ENCODE data around the gene CPEB2. TPM values are rescaled to one million over a fixed set of nuclear protein-coding genes. Genes with fewer than 3 reads are reported as not detected.

The CPEB2 gene
- total RNA-seq, 4 donors from 2014 or later: 16.2 to 33.4 (median 23.9) TPM

DNA sequence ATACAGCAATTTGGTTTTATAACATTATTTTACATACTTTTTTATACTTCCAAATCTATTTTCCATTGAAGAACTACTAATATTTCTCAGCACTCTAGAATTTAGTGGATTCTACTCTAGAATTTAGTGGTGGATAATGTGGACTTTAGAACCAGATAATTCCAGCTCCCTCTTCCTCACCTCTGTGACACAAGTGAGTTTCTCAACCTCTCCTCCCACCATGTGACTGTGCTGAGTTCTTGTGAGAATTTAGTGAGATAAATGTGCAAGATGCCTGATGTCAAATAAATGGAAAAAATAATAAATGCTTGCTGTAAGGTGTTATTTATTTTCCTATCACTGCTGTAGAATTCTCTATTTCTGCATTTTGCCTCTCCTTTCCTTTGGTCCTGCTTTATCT lies 107.3 kb downstream of the CPEB2 start:
- H3K36me3 ChIP-seq: no peaks in the 10 kb centered on the region
- H3K4me3 ChIP-seq: no peak overlapping the region
- H3K9me3 ChIP-seq: no peaks in the 10 kb centered on the region
- H3K27ac ChIP-seq: no peak overlapping the region
- no peaks in the 10 kb centered on the region for H3K4me1 ChIP-seq
- no peaks in the 10 kb centered on the region for H3K27me3 ChIP-seq
- no peak for TF ChIP-seq POLR2A (IDR thresholded peaks at IDR 0.05)
- no peak for TF ChIP-seq EP300 (IDR thresholded peaks at IDR 0.05)
- TF ChIP-seq, protein P1, sequence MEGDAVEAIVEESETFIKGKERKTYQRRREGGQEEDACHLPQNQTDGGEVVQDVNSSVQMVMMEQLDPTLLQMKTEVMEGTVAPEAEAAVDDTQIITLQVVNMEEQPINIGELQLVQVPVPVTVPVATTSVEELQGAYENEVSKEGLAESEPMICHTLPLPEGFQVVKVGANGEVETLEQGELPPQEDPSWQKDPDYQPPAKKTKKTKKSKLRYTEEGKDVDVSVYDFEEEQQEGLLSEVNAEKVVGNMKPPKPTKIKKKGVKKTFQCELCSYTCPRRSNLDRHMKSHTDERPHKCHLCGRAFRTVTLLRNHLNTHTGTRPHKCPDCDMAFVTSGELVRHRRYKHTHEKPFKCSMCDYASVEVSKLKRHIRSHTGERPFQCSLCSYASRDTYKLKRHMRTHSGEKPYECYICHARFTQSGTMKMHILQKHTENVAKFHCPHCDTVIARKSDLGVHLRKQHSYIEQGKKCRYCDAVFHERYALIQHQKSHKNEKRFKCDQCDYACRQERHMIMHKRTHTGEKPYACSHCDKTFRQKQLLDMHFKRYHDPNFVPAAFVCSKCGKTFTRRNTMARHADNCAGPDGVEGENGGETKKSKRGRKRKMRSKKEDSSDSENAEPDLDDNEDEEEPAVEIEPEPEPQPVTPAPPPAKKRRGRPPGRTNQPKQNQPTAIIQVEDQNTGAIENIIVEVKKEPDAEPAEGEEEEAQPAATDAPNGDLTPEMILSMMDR (IDR thresholded peaks at IDR 0.05): no peak
- DNase-seq (ENCODE audit: low spot score in 2 of 2): no peak

DNA sequence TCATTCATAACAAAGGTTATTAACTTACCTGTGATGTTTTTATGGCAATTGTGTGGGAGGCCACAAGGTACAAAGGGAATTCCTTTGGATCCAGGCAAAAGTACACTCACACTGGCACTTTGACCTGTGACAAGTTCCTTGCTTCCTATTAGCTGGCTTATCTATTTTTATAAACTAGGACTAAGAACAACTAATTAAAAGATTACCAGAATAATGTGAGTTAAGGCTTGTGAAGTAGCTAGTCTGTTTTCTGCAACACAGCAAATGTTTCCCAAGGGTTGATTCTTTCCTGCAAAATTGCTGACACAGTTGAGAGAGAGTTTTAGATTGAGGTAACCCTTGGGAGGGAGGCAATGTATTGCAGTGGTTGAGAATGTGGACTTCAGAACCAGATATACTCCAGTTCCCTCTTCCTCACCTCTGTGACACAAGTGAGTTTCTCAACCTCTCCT lies 107.9 kb downstream of the CPEB2 start:
- DNase-seq (ENCODE audit: low spot score in 2 of 2): no peak
- no peaks in the 10 kb centered on the region for H3K4me1 ChIP-seq
- H3K4me3 ChIP-seq: no peak overlapping the region
- no peaks in the 10 kb centered on the region for H3K27me3 ChIP-seq
- TF ChIP-seq POLR2A (IDR thresholded peaks at IDR 0.05) (no peak), EP300 (IDR thresholded peaks at IDR 0.05) (no peak)
- TF ChIP-seq, protein P1 (IDR thresholded peaks at IDR 0.05): no peak
- no peaks in the 10 kb centered on the region for H3K36me3 ChIP-seq
- no peak overlapping the region for H3K27ac ChIP-seq
- no peaks in the 10 kb centered on the region for H3K9me3 ChIP-seq

DNA sequence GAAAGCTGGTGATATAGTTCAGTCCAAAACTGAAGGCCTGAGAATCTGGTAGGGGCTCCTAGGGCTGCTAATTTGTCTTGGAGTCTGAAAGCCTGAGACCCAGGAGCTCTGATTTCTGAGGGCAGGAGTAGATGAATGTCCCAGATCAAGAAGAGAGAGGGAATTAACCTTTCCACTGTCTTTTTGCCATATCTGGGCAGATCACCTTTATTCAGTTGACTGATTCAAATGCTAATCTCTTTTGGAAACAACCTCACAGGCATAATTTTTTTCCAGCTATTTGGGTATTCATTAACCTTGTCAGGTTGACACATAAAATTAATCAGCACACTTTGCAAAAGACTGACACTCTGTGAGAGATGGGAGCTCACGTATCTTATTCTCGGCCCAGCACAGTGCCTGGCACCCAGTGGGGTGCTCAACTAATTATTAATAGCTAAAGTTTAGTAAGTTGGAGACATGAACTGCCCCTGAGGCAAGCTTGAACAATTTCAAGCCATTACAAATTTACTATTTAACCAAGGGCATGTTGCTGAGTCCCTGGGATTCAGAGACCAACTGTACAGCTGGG lies 114.3 kb downstream of the CPEB2 start:
- Histone ChIP-seq H3K4me1 (no peaks in the 10 kb centered on the region), H3K27me3 (no peaks in the 10 kb centered on the region), H3K27ac (no peak overlapping the region), H3K4me3 (no peak overlapping the region), H3K36me3 (no peaks in the 10 kb centered on the region), H3K9me3 (no peaks in the 10 kb centered on the region)
- TF ChIP-seq, protein P1 (IDR thresholded peaks at IDR 0.05): no peak
- TF ChIP-seq EP300 (IDR thresholded peaks at IDR 0.05) (no peak), POLR2A (IDR thresholded peaks at IDR 0.05) (no peak)
- 87% methylated on average over 2 of the region's 2 CpGs for WGBS, 2 donors
- DNase-seq (ENCODE audit: low spot score in 2 of 2): no peak

DNA sequence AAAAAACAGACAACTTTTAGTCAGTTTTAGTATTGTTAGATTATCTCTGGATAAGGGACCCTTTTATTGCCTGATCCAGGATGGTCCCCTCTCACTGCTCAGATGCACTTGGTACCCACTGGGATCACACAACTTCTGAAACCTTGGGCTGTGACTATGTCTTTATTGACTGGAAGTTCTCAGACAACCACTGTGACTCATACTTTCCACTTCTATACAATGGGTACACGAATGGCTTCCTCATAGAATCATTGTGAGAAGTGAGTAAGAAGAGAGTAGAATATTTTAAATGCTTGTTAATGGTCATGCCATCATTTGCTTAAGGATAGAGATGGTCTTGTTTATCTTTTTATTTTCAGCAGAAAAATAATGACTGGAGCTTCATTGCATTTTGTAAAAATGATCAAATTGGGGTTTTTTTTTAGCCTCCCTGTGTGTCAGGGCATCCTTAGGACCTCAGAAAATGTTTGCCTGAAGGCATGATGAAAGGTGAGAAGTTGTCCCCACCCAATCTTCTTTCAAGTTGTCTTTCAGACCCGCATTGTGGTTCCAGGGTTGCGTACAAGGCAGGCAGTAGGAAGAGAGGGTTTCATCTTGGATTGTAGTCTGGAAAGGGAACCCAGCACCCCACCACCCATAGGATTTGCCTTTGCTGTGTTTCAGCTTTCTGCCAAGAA lies 115.1 kb downstream of the CPEB2 start:
- H3K9me3 ChIP-seq: no peaks in the 10 kb centered on the region
- H3K4me1 ChIP-seq: no peaks in the 10 kb centered on the region
- 81 to 82% methylated on average over 3 of the region's 3 CpGs for WGBS, 2 donors
- no peak overlapping the region for H3K4me3 ChIP-seq
- no peaks in the 10 kb centered on the region for H3K27me3 ChIP-seq
- no peaks in the 10 kb centered on the region for H3K36me3 ChIP-seq
- H3K27ac ChIP-seq: no peak overlapping the region
- TF ChIP-seq POLR2A (IDR thresholded peaks at IDR 0.05) (no peak), EP300 (IDR thresholded peaks at IDR 0.05) (no peak)
- TF ChIP-seq, protein P1 (IDR thresholded peaks at IDR 0.05): no peak
- no peak for DNase-seq (ENCODE audit: low spot score in 2 of 2)

DNA sequence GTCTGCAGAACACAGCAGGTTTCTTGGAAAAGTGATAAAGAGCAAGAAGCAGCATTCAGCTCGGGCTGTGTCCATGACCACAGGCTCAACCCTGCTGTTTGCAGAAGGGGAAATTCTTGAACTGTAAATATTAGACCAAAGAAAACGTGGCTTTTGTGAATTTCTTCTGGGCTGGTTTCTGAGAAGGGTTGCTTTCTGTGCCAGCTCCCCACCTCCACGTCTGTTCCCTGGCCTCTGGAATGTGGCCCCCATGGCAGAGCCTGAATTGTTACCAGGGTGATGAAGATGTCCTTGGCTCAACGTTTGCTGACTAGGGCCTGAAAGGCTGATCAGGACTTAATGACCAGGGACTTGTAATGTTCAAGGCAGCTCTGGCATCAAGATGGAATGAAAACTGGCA lies 116.0 kb downstream of the CPEB2 start:
- Histone ChIP-seq H3K36me3 (no peaks in the 10 kb centered on the region), H3K4me1 (no peaks in the 10 kb centered on the region), H3K9me3 (no peaks in the 10 kb centered on the region), H3K27ac (no peak overlapping the region), H3K27me3 (no peaks in the 10 kb centered on the region), H3K4me3 (no peak overlapping the region)
- no peak for DNase-seq (ENCODE audit: low spot score in 2 of 2)
- WGBS, 2 donors: 25 to 32% methylated on average over 4 of the region's 4 CpGs
- TF ChIP-seq, protein P1 (IDR thresholded peaks at IDR 0.05): no peak
- TF ChIP-seq POLR2A (IDR thresholded peaks at IDR 0.05) (no peak), EP300 (IDR thresholded peaks at IDR 0.05) (no peak)
